ENCODE measurements around the gene ACSF3.

ACSF3 gene

DNA sequence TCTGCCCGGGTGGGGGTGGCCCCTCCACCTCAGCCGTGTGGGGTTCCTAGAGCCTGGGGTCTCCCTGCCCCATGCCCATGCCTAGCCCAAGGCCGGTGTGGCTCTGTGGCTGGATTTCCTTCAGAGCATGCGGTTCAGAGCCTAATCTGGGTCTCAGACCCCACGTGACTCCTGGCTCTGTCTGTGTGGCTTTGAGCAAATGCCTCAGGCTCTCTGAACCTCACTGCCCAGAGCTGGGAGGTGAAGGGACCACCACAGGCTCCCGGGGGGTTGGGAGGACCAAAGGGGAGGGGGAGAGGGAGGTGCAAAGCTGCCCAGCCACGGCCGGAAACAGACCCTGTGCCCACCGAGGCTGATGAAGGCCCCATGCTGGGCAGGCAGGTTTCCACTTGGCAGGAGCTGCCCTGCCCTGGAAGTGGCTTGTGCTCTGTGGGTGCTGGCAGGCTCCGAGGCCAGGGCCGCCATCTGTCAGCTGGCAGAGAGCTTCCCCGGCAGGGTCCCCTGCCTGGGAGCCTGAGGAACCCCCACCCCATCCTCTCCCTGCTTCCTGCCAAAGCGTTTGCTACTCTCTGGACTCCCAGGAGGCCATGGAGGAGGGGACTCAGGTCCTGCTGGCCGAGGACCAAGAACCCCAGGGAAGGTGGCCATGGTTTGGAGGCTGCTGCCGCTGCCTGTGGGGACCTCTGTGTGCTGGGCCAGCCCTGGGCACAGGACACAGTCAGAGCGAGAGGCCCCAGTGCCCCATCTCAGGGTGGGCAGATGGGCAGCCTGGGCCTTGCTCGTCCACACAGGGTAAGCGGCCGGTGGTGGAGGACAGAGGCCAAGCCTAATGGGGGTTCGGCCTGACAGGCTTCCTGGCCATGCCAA, 81.9 kb downstream of the ACSF3 start:
- no peak for DNase-seq (ENCODE audit: extremely low read depth, low read depth)
- TF ChIP-seq, protein P1, sequence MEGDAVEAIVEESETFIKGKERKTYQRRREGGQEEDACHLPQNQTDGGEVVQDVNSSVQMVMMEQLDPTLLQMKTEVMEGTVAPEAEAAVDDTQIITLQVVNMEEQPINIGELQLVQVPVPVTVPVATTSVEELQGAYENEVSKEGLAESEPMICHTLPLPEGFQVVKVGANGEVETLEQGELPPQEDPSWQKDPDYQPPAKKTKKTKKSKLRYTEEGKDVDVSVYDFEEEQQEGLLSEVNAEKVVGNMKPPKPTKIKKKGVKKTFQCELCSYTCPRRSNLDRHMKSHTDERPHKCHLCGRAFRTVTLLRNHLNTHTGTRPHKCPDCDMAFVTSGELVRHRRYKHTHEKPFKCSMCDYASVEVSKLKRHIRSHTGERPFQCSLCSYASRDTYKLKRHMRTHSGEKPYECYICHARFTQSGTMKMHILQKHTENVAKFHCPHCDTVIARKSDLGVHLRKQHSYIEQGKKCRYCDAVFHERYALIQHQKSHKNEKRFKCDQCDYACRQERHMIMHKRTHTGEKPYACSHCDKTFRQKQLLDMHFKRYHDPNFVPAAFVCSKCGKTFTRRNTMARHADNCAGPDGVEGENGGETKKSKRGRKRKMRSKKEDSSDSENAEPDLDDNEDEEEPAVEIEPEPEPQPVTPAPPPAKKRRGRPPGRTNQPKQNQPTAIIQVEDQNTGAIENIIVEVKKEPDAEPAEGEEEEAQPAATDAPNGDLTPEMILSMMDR (IDR thresholded peaks at IDR 0.05; ENCODE audit: low read depth, low read length, missing control alignments): no peak

DNA sequence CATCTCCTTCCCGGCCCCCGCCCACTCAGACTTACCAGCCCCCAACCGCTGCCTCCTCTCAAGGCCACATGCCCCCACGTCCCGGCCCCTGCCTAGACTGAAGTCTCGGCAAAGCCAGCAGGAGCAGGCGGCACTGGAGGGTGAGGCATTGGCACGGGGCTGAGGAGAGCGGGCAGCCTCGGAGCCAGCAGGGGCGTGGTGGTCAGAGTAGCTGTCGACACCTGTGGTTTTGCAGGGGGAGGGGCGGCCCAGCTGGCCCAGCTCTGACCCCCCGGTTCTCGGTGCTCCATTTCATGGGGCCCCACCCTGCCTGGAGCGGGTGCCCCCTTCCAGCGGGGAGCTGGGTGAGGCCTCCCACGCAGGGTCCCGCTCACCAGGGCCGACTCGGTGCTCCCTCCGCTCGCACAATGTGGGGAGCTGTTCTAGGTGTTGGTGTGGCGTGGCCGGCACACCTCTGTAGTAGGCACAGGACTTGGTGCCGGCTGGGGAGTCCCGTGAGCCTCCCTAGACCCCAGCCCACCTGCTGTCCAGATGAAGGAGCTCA, 82.6 kb downstream of the ACSF3 start:
- no peak overlapping the region for H3K4me3 ChIP-seq (replicated peaks; ENCODE audit: low read depth, low read length)
- no peak for DNase-seq (ENCODE audit: extremely low read depth, low read depth)
- TF ChIP-seq, protein P1 (IDR thresholded peaks at IDR 0.05; ENCODE audit: low read depth, low read length, missing control alignments): no peak

More for the DNA sequence above, 81.9 kb downstream of the ACSF3 start:
- H3K4me3 ChIP-seq (replicated peaks; ENCODE audit: low read depth, low read length): no peak overlapping the region

GRCh38 chr16:89176717-89177116, 83.1 kb downstream of the ACSF3 start:
- TF ChIP-seq, protein P1 (IDR thresholded peaks at IDR 0.05; ENCODE audit: low read depth, low read length, missing control alignments): no peak
- no peak for DNase-seq (ENCODE audit: extremely low read depth, low read depth)
- no peak overlapping the region for H3K4me3 ChIP-seq (replicated peaks; ENCODE audit: low read depth, low read length)

GRCh38 chr16:89177501-89177900, 83.8 kb downstream of the ACSF3 start:
- TF ChIP-seq, protein P1 (IDR thresholded peaks at IDR 0.05; ENCODE audit: low read depth, low read length, missing control alignments): no peak
- DNase-seq (ENCODE audit: extremely low read depth, low read depth): no peak
- no peak overlapping the region for H3K4me3 ChIP-seq (replicated peaks; ENCODE audit: low read depth, low read length)

GRCh38 chr16:89178453-89179147, 84.9 kb downstream of the ACSF3 start:
- TF ChIP-seq, protein P1 (IDR thresholded peaks at IDR 0.05; ENCODE audit: low read depth, low read length, missing control alignments): no peak
- H3K4me3 ChIP-seq (replicated peaks; ENCODE audit: low read depth, low read length): no peak overlapping the region
- no peak for DNase-seq (ENCODE audit: extremely low read depth, low read depth)

- no peak for DNase-seq (ENCODE audit: extremely low read depth, low read depth)
- H3K4me3 ChIP-seq (replicated peaks; ENCODE audit: low read depth, low read length): no peak overlapping the region
- TF ChIP-seq, protein P1 (IDR thresholded peaks at IDR 0.05; ENCODE audit: low read depth, low read length, missing control alignments): no peak
These were observed 85.5 kb downstream of the ACSF3 start for GRCh38 chr16:89179148-89179484.

Measured in HFF-Myc (cell line).